ENCODE measurements around the gene ENTR1.
A peak's percentile ranks its signal among the peaks of the same experiment; 100 is the strongest.

ENTR1 gene

GRCh38 chr9:136361047-136361753 lies 49.2 kb downstream of the ENTR1 start:
- DNase-seq (ENCODE audit: low spot score) = peak; percentile 65

GRCh38 chr9:136359774-136360718 lies 50.4 kb downstream of the ENTR1 start:
- DNase-seq (ENCODE audit: low spot score) = no peak

- DNase-seq (ENCODE audit: low spot score) = no peak
Observed at GRCh38 chr9:136358888-136359287, 51.5 kb downstream of the ENTR1 start.

GRCh38 chr9:136358016-136358415 lies 52.4 kb downstream of the ENTR1 start:
- DNase-seq (ENCODE audit: low spot score) = no peak

- DNase-seq (ENCODE audit: low spot score) = no peak
Observed at GRCh38 chr9:136357202-136357725, 53.1 kb downstream of the ENTR1 start.

- DNase-seq (ENCODE audit: low spot score) = no peak
Observed at GRCh38 chr9:136355616-136356557, 54.5 kb downstream of the ENTR1 start.

- DNase-seq (ENCODE audit: low spot score) = peak; percentile 63
Observed at GRCh38 chr9:136354592-136355085, 55.8 kb downstream of the ENTR1 start.

GRCh38 chr9:136353757-136354488 lies 56.5 kb downstream of the ENTR1 start:
- no peak for DNase-seq (ENCODE audit: low spot score)

GRCh38 chr9:136353088-136353487 lies 57.3 kb downstream of the ENTR1 start:
- no peak for DNase-seq (ENCODE audit: low spot score)

GRCh38 chr9:136352682-136353081 lies 57.7 kb downstream of the ENTR1 start:
- no peak for DNase-seq (ENCODE audit: low spot score)

Data from AG08396 (cell line).